Mucosa of rectum (tissue), 2 donors: ENCODE data around the gene PRKAR1B.
A peak's percentile ranks its signal among the peaks of the same experiment; 100 is the strongest.

ENCODE experiments used
- H3K27ac ChIP-seq, 2 donors: one replicate each; pipeline ENCODE4 v1.7.0; 2013; ENCODE audit warnings: inconsistent platforms in 2 of 2, low read depth in 2 of 2, low read length in 2 of 2
- H3K27me3 ChIP-seq, 2 donors: one replicate each; pipeline ENCODE4 v1.7.0; 2013; ENCODE audit warnings: low read length in 2 of 2; ENCODE audit not compliant: control insufficient read depth in 2 of 2, insufficient read depth in 2 of 2
- H3K36me3 ChIP-seq, 2 donors: one replicate each; pipeline ENCODE4 v1.7.0; 2013; ENCODE audit warnings: low read length in 2 of 2; ENCODE audit not compliant: control insufficient read depth in 2 of 2, insufficient read depth in 2 of 2
- H3K4me1 ChIP-seq, 2 donors: one replicate each; pipeline ENCODE4 v1.7.0; 2013; ENCODE audit warnings: low read length in 2 of 2, mild to moderate bottlenecking in 1 of 2; ENCODE audit not compliant: control insufficient read depth in 2 of 2, insufficient read depth in 2 of 2
- H3K4me3 ChIP-seq, 2 donors: one replicate each; pipeline ENCODE4 v1.7.0; 2013; ENCODE audit warnings: low read length in 2 of 2
- H3K9ac ChIP-seq, 2 donors: one replicate each; pipeline ENCODE4 v1.7.0; 2013; ENCODE audit warnings: low read length in 2 of 2, low read depth in 1 of 2, mild to moderate bottlenecking in 1 of 2
- H3K9me3 ChIP-seq, 2 donors: one replicate each; pipeline ENCODE4 v1.7.0; 2013; ENCODE audit warnings: low read length in 2 of 2; ENCODE audit not compliant: control insufficient read depth in 2 of 2
- donor health status: healthy.
- donor health status: Normal muscosa, but diverticular disease.

The PRKAR1B gene

DNA sequence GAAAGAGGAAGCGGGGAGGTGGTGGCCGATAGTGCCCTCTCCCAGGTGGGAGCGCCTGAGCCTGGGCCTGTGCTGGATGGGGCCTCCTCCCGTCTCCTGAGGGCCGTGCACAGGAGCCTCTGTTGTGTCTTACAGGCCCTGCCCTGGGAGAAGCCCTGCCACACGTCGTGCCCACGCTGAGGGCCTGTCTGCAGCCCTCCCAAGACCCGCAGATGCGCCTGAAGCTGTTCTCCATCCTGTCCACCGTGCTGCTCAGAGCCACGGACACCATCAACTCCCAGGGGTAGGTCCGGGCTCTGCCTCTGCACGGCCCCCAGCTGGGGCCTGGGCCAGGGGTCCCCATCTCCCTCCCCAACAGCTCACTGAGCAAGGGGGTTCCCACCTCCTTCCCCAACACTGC lies 43.3 kb upstream of the PRKAR1B start:
- peaks cover 14 to 21% of the 10 kb centered on the region in 2 donors for H3K36me3 ChIP-seq
- H3K27ac ChIP-seq = peak overlapping the region in 1 of 2 donors; percentile 46
- H3K27me3 ChIP-seq = no peaks in the 10 kb centered on the region
- H3K9ac ChIP-seq = peak overlapping the region in 1 of 2 donors; percentile 37
- H3K9me3 ChIP-seq = no peaks in the 10 kb centered on the region
- H3K4me1 ChIP-seq = peaks cover 9 to 21% of the 10 kb centered on the region in 2 donors
- no peak overlapping the region for H3K4me3 ChIP-seq

GRCh38 chr7:768881-769504 lies 41.9 kb upstream of the PRKAR1B start:
- Histone ChIP-seq H3K27me3 (no peaks in the 10 kb centered on the region), H3K4me1 (peaks cover 9 to 21% of the 10 kb centered on the region in 2 donors), H3K36me3 (peaks cover 19 to 24% of the 10 kb centered on the region in 2 donors), H3K9me3 (no peaks in the 10 kb centered on the region), H3K27ac (peak overlapping the region in 1 of 2 donors; percentile 7), H3K4me3 (no peak overlapping the region), H3K9ac (no peak overlapping the region)

DNA sequence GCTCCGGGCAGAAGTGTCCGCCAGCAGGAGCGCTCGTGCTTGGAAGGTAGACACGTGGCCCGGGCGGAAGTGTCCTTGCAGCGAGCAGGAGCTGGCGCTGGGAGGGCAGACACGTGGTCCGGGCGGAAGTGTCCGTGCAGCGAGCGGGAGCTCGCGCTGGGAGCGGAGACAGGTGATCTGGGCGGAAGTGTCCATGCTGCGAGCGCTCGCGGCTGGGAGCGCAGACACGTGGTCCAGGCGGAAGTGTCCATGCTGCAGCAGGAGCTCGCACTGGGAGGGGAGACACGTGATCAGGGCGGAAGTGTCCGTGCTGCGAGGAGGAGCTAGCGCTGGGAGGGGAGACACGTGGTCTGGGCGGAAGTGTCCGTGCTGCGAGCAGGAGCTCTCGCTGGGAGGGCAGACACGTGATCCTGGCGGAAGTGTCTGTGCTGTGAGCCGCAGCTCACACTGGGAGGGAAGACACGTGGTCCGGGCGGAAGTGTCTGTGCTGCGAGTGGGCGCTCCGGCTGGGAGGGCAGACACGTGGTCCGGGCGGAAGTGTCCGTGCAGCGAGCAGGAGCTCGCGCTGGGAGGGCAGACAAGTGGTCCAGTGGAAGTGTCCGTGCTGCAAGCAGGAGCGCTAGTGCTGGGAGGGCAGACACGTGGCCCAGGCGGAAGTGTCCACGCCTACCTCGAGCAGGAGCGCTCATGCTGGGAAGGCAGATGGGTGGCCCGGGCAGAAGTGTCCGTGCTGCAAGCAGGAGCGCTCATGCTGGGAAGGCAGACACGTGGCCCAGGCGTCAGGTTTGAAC lies 41.1 kb upstream of the PRKAR1B start:
- peak overlapping the region in 1 of 2 donors; percentile 42 for H3K27ac ChIP-seq
- H3K27me3 ChIP-seq = no peaks in the 10 kb centered on the region
- peak overlapping the region in 1 of 2 donors; percentile 34 for H3K4me3 ChIP-seq
- H3K36me3 ChIP-seq = peaks cover 25 to 26% of the 10 kb centered on the region in 2 donors
- H3K9ac ChIP-seq = no peak overlapping the region
- H3K4me1 ChIP-seq = peaks cover 9 to 21% of the 10 kb centered on the region in 2 donors
- H3K9me3 ChIP-seq = no peaks in the 10 kb centered on the region

GRCh38 chr7:767580-767940 lies 40.5 kb upstream of the PRKAR1B start:
- no peaks in the 10 kb centered on the region for H3K27me3 ChIP-seq
- H3K4me1 ChIP-seq = peaks cover 9 to 21% of the 10 kb centered on the region in 2 donors
- H3K9ac ChIP-seq = no peak overlapping the region
- H3K4me3 ChIP-seq = peak overlapping the region in 1 of 2 donors; percentile 34
- H3K9me3 ChIP-seq = no peaks in the 10 kb centered on the region
- H3K27ac ChIP-seq = peak overlapping the region in 1 of 2 donors; percentile 42
- peaks cover 26 to 30% of the 10 kb centered on the region in 2 donors for H3K36me3 ChIP-seq

GRCh38 chr7:765383-765782 lies 38.3 kb upstream of the PRKAR1B start:
- H3K27me3 ChIP-seq = no peaks in the 10 kb centered on the region
- H3K36me3 ChIP-seq = peaks cover 26 to 38% of the 10 kb centered on the region in 2 donors

GRCh38 chr7:763762-764161 lies 36.7 kb upstream of the PRKAR1B start:
- Histone ChIP-seq H3K9me3 (no peaks in the 10 kb centered on the region), H3K4me1 (peaks cover 0 to 14% of the 10 kb centered on the region in 2 donors), H3K9ac (no peak overlapping the region), H3K27me3 (no peaks in the 10 kb centered on the region), H3K36me3 (peaks cover 26 to 38% of the 10 kb centered on the region in 2 donors), H3K4me3 (no peak overlapping the region), H3K27ac (no peak overlapping the region)

More at GRCh38 chr7:765383-765782, 38.3 kb upstream of the PRKAR1B start:
- Histone ChIP-seq H3K4me3 (no peak overlapping the region), H3K9ac (no peak overlapping the region), H3K4me1 (peaks cover 1 to 8% of the 10 kb centered on the region in 2 donors), H3K9me3 (no peaks in the 10 kb centered on the region), H3K27ac (no peak overlapping the region)

- H3K27ac ChIP-seq = no peak overlapping the region
- H3K4me1 ChIP-seq = peaks cover 0 to 12% of the 10 kb centered on the region in 2 donors
- no peaks in the 10 kb centered on the region for H3K9me3 ChIP-seq
- H3K36me3 ChIP-seq = peaks cover 26 to 42% of the 10 kb centered on the region in 2 donors
- H3K9ac ChIP-seq = no peak overlapping the region
- H3K4me3 ChIP-seq = no peak overlapping the region
- H3K27me3 ChIP-seq = no peaks in the 10 kb centered on the region
Measured at GRCh38 chr7:762885-763284, 35.8 kb upstream of the PRKAR1B start.

DNA sequence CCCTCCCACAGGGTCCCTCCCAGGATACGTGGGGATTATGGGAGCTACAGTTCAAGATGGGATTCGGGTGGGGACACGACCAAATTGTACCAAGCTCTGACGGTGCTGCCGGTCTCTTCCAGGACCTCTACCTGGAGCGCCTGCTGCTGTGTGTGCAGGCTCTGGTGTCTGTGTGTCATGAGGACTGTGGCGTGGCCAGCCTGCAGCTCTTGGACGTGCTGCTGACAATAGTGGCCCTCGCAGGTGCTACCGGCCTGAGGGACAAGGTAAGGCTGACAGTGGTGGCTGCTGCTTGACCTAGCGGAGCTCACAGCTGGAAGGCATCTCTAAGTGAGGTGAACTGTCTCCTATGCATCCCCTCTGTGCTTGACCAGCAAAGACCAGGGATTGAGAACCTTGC lies 34.5 kb upstream of the PRKAR1B start:
- Histone ChIP-seq H3K4me1 (peaks cover 0 to 12% of the 10 kb centered on the region in 2 donors), H3K9ac (no peak overlapping the region), H3K27me3 (no peaks in the 10 kb centered on the region), H3K27ac (no peak overlapping the region), H3K4me3 (no peak overlapping the region), H3K36me3 (peaks cover 32 to 54% of the 10 kb centered on the region in 2 donors), H3K9me3 (no peaks in the 10 kb centered on the region)

GRCh38 chr7:761101-761500 lies 34.0 kb upstream of the PRKAR1B start:
- Histone ChIP-seq H3K4me1 (peaks cover 0 to 12% of the 10 kb centered on the region in 2 donors), H3K9ac (no peak overlapping the region), H3K9me3 (no peaks in the 10 kb centered on the region), H3K27me3 (no peaks in the 10 kb centered on the region), H3K36me3 (peaks cover 29 to 53% of the 10 kb centered on the region in 2 donors), H3K27ac (no peak overlapping the region), H3K4me3 (no peak overlapping the region)

- peaks cover 0 to 12% of the 10 kb centered on the region in 2 donors for H3K4me1 ChIP-seq
- H3K4me3 ChIP-seq = no peak overlapping the region
- peak overlapping the region in 1 of 2 donors; percentile 40 for H3K27ac ChIP-seq
- peaks cover 25 to 55% of the 10 kb centered on the region in 2 donors for H3K36me3 ChIP-seq
- H3K27me3 ChIP-seq = no peaks in the 10 kb centered on the region
- H3K9ac ChIP-seq = no peak overlapping the region
- H3K9me3 ChIP-seq = no peaks in the 10 kb centered on the region
Measured at GRCh38 chr7:760006-760405, 32.9 kb upstream of the PRKAR1B start.
